Urinary bladder (tissue), 4 donors: ENCODE results near the gene SVEP1. TPM values are rescaled to one million over a fixed set of nuclear protein-coding genes. Genes with fewer than 3 reads are reported as not detected.
"Not testable (repeated sequence)": the region's sequence is repeated elsewhere in the genome, so short reads cannot be mapped to it uniquely, and the experiment has no call there.

Experiments
- DNase-seq: peaks from one replicate; pipeline ENCODE4 v3.0.0-alpha.2; 2015; ENCODE audit errors: extremely low spot score
- H3K27ac ChIP-seq: one replicate; pipeline ENCODE4 v1.5.1; 2013; ENCODE audit warnings: low read depth, mild to moderate bottlenecking, moderate library complexity
- H3K36me3 ChIP-seq: one replicate; pipeline ENCODE4 v1.6.1; 2013; ENCODE audit warnings: mild to moderate bottlenecking, moderate library complexity; ENCODE audit not compliant: insufficient read depth
- H3K4me1 ChIP-seq: one replicate; pipeline ENCODE4 v1.6.1; 2013; ENCODE audit warnings: mild to moderate bottlenecking, moderate library complexity; ENCODE audit not compliant: insufficient read depth
- H3K4me3 ChIP-seq: one replicate; pipeline ENCODE4 v1.5.1; 2013; ENCODE audit warnings: low read depth, low read length
- WGBS: extraction: QIAGEN DNeasy Blood & Tissue Kit; methylation state at CpG from one replicate; pipeline ENCODE4 v1.1.7; 2013; 5-methylcytosine and 5-hydroxymethylcytosine counted together
- polyA plus RNA-seq: library from polyadenylated mRNA; stranded (reverse); fragments of 200-250 nt; gene quantifications from one replicate; pipeline ENCODE4 v1.2.3, GENCODE V29; 2013
- total RNA-seq: library from RNA; depleted of rRNA; stranded (reverse); fragments of >200 nt; gene quantifications from one replicate; pipeline ENCODE4 v1.2.3, GENCODE V29; 2014
- donor health status: healthy with polysubstance abuse.
- donor health status: healthy.

Gene SVEP1
- total RNA-seq (80.5 TPM), polyA plus RNA-seq (7.7 TPM)

- peak within 1 kb of the TSS; percentile 64 for H3K4me3 ChIP-seq
- no peaks in the 10 kb centered on the region for H3K36me3 ChIP-seq
- WGBS, result under 1% methylated on average over 89 of the region's 89 CpGs
- H3K4me1 ChIP-seq, result no peaks in the 10 kb centered on the region
- H3K27ac ChIP-seq, result peak within 1 kb of the TSS; percentile 65
- DNase-seq, result no peak
Observed at GRCh38 chr9:110579034-110579861, at the start of gene SVEP1. Gene SVEP1, minus strand, starts transcription at chr9:110579741. Its CDS starts 198 bp downstream, at chr9:110579543.

DNA sequence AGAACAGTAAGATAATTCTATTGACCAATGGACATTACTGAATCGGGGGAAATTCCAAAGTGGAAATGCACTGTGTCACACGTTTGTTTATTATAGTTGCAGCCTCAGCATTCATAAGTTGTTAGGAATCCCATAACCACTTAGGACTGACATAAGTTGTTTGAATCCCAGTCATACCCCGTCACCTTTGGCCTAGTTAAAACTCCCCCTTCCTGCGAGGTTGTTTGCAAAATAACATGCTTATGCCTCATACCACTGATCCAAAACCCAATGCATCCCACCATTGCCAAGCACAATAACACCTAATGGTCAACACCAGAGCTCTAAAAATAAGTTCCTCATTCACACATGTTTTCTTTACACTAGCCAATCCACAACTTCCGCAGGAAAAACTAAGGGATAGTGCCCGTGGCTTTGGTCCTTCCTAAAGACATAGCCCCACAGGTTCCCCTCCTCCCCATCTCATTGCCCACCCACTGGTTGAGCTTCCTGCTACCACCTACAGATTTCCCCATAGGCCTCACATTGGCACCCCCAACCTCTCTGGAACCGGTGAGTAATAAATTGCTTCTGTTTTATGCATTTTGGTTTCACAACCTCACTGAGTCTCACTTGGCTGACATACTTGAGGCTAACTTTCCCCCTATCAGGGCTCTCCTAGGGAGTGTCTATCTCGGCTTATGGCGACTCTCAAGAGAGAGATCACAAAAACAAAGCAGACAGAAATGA is 46.7 kb upstream of the SVEP1 start:
- no peak overlapping the region for H3K4me3 ChIP-seq
- H3K4me1 ChIP-seq, result no peaks in the 10 kb centered on the region
- no peak for DNase-seq
- H3K27ac ChIP-seq, result no peak overlapping the region
- no peaks in the 10 kb centered on the region for H3K36me3 ChIP-seq
- WGBS, result 62% methylated on average over 9 of the region's 9 CpGs

DNA sequence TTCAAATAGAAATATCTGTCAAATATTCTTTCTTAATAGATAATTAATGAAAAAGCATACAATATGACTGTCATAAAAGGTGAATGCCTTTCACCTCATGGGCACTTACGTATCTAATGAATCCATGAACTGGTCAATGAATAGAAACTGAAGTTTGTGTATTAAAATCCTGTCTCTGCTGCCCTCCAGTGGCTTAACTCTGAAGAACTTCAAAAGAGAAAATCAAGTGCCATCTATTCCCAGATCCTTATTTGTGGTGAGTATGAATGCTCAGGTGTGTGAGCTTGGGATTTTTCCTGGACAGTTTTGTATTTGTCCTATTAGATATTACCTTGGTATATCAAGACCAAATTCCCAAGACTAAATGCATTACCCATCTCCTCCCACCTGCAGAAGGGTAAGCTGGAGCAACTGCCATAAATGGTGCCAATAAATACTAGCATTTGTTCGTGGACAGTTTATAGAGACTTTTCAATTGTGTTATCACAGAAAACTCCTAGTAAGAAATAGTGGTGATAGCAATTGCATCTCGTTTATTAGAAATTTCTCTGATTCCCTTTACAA is 44.0 kb upstream of the SVEP1 start:
- no peak overlapping the region for H3K4me3 ChIP-seq
- DNase-seq, result no peak
- no peaks in the 10 kb centered on the region for H3K36me3 ChIP-seq
- H3K4me1 ChIP-seq, result no peaks in the 10 kb centered on the region
- WGBS, result 28% methylated on average over 3 of the region's 3 CpGs
- no peak overlapping the region for H3K27ac ChIP-seq

DNA sequence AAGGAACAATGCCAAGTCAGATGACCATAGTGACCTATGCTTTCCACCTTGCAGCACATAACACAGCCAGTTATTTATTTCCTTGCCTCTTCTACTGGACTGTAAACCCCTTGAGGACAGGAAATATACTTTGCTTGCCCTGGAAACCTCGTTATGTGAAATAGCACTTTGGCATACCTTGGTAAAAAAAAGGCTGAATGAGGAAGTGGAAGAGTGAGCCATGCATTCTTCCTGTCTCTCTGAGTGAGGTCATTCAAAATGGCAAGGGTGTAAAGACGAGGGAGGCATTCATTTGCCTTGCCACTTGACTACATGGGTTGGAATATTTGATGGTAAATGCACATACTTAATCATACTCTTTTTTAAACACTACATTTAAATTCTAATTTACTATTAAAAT is 42.8 kb upstream of the SVEP1 start:
- Histone ChIP-seq H3K4me1 (no peaks in the 10 kb centered on the region), H3K36me3 (no peaks in the 10 kb centered on the region)
- 86% methylated on average over 2 of the region's 2 CpGs for WGBS

GRCh38 chr9:110620726-110621125 is 41.2 kb upstream of the SVEP1 start:
- DNase-seq, result no peak
- no peaks in the 10 kb centered on the region for H3K4me1 ChIP-seq
- WGBS, result 36% methylated on average over 3 of the region's 3 CpGs
- no peak overlapping the region for H3K4me3 ChIP-seq
- no peaks in the 10 kb centered on the region for H3K36me3 ChIP-seq
- H3K27ac ChIP-seq, result no peak overlapping the region

More for the DNA sequence above, 42.8 kb upstream of the SVEP1 start:
- no peak overlapping the region for H3K27ac ChIP-seq
- no peak for DNase-seq
- no peak overlapping the region for H3K4me3 ChIP-seq

DNA sequence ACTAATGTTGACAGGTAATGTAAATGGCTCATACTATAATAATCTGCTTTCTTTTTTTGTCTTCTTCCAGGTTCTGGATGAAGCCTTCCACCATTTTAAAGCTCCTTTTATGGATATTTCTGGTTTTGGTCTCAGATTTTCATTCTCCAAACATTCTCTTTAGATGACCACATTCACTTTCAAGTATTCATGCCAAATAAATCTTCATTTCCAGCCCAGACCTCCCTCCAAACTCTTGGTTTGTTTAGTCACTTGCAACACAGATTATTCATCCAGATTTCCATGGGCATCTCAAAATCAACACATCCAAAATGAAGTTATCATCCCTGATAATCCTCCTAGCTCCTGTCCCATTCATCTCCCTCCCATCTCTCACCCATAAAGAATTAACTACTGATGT is 40.3 kb upstream of the SVEP1 start:
- no peak overlapping the region for H3K4me3 ChIP-seq
- DNase-seq, result no peak

DNA sequence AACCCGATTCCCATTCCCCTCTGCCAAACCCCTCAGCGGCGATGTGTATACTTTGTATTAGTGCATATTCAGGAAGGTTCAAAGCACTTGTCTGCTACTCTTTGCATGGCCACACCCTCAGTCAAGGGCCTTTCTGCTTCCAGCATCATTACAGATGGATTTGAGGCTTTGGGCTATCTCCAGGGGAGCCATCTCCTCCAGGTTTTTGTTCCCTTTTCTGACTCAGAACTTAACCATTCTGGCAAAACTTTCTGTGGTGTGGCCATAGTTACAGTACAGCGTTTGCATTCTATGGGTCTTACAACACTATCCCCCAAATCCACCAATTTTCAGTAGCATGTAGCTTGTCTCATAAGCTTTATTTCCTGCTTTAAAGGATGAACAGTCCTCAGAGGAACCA is 36.0 kb upstream of the SVEP1 start:
- Histone ChIP-seq H3K27ac (no peak overlapping the region), H3K36me3 (no peaks in the 10 kb centered on the region), H3K4me1 (no peaks in the 10 kb centered on the region), H3K4me3 (no peak overlapping the region)
- 86% methylated on average over 4 of the region's 4 CpGs for WGBS
- DNase-seq, result no peak

More for the DNA sequence above, 40.3 kb upstream of the SVEP1 start:
- Histone ChIP-seq H3K36me3 (no peaks in the 10 kb centered on the region), H3K4me1 (no peaks in the 10 kb centered on the region), H3K27ac (no peak overlapping the region)

- H3K36me3 ChIP-seq, DNase-seq, H3K4me1 ChIP-seq, H3K27ac ChIP-seq, H3K4me3 ChIP-seq: not testable (repeated sequence)
- 95% methylated on average over 8 of the region's 8 CpGs for WGBS
Observed at GRCh38 chr9:110614576-110614975, 35.0 kb upstream of the SVEP1 start.

- WGBS, result 95% methylated on average over 9 of the region's 9 CpGs
- no peak for DNase-seq
- Histone ChIP-seq H3K4me1 (no peaks in the 10 kb centered on the region), H3K27ac (no peak overlapping the region), H3K36me3 (no peaks in the 10 kb centered on the region), H3K4me3 (no peak overlapping the region)
Observed at GRCh38 chr9:110606179-110606790, 26.7 kb upstream of the SVEP1 start.

GRCh38 chr9:110605565-110605964 is 26.0 kb upstream of the SVEP1 start:
- H3K27ac ChIP-seq, result no peak overlapping the region
- 88% methylated on average over 4 of the region's 4 CpGs for WGBS
- H3K4me3 ChIP-seq, result no peak overlapping the region
- no peaks in the 10 kb centered on the region for H3K36me3 ChIP-seq
- no peak for DNase-seq
- no peaks in the 10 kb centered on the region for H3K4me1 ChIP-seq

DNA sequence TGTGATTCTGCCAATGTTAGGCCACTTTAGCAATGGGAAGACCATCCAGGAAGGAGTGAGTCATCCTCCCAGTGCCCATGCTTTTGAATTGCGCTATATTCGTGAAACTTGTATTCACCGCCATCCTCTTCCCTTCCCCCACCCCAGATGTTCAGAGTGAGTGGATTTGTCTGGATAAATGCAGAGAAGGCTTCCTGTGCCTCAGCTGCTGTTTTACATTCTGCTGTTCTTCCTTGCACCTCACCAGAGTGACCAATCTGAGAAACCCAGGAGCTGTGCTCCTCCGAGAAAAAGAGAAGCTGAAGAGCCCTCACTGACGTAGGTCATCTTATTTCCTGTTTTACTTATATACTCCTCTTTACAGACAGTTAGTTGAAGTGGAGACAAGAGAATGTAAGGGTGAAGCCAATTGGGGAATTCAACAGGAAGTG is 24.6 kb upstream of the SVEP1 start:
- no peak for DNase-seq
- no peak overlapping the region for H3K4me3 ChIP-seq
- no peak overlapping the region for H3K27ac ChIP-seq
- no peaks in the 10 kb centered on the region for H3K36me3 ChIP-seq
- no peaks in the 10 kb centered on the region for H3K4me1 ChIP-seq
- 75% methylated on average over 5 of the region's 5 CpGs for WGBS

- no peak for DNase-seq
- WGBS, result 66% methylated on average over 2 of the region's 2 CpGs
- Histone ChIP-seq H3K36me3 (no peaks in the 10 kb centered on the region), H3K4me1 (no peaks in the 10 kb centered on the region), H3K4me3 (no peak overlapping the region), H3K27ac (no peak overlapping the region)
Observed at GRCh38 chr9:110602281-110602680, 22.7 kb upstream of the SVEP1 start.

DNA sequence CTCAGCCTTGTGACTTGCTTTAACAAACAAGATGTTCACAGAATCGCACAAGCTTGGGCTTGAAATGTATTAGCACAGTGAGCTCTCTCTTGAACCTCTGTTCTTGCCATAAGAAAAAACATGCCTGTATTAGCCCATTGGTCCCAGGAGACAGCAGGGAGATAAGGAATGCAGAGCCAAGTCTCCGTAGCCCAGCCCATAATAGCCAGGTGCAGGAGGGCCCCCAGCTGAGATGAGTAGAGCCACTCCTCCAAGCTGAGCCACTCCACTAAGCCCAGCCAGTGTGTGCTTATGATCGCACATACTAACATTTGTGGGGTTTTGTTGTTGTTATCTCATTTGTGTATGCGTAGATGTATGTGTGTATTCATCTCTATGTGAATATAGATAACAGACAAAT is 21.6 kb upstream of the SVEP1 start:
- Histone ChIP-seq H3K36me3 (no peaks in the 10 kb centered on the region), H3K27ac (no peak overlapping the region), H3K4me3 (no peak overlapping the region), H3K4me1 (no peaks in the 10 kb centered on the region)
- 83% methylated on average over 4 of the region's 4 CpGs for WGBS
- DNase-seq, result no peak
